Islet precursor cell (in vitro differentiated cells): ENCODE data around the gene MTCH1.

Source experiments
- DNase-seq: peaks from one replicate; pipeline ENCODE4 v3.0.0-alpha.2; 2018

The MTCH1 gene

GRCh38 chr6:36969240-36969691 lies 16.7 kb downstream of the MTCH1 start:
- DNase-seq, result no peak

- no peak for DNase-seq
Observed at GRCh38 chr6:36968266-36968977, 17.6 kb downstream of the MTCH1 start.

- no peak for DNase-seq
Observed at GRCh38 chr6:36967757-36968156, 18.2 kb downstream of the MTCH1 start.

- no peak for DNase-seq
Observed at GRCh38 chr6:36967301-36967700, 18.7 kb downstream of the MTCH1 start.

- no peak for DNase-seq
Observed at GRCh38 chr6:36964908-36965307, 21.1 kb downstream of the MTCH1 start.

- no peak for DNase-seq
Observed at GRCh38 chr6:36964349-36964748, 21.6 kb downstream of the MTCH1 start.

- peak; percentile 55 for DNase-seq
Observed at GRCh38 chr6:36963451-36964290, 22.3 kb downstream of the MTCH1 start.

- peak; percentile 70 for DNase-seq
Observed at GRCh38 chr6:36962874-36963273, 23.1 kb downstream of the MTCH1 start.

GRCh38 chr6:36961441-36962435 lies 24.3 kb downstream of the MTCH1 start:
- DNase-seq, result no peak

- DNase-seq, result no peak
Observed at GRCh38 chr6:36959555-36960250, 26.3 kb downstream of the MTCH1 start.

- DNase-seq, result no peak
Observed at GRCh38 chr6:36958775-36959554, 27.0 kb downstream of the MTCH1 start.

GRCh38 chr6:36957773-36958271 lies 28.2 kb downstream of the MTCH1 start:
- no peak for DNase-seq

- no peak for DNase-seq
Observed at GRCh38 chr6:36956446-36956820, 29.6 kb downstream of the MTCH1 start.

GRCh38 chr6:36955671-36956445 lies 30.1 kb downstream of the MTCH1 start:
- peak; percentile 55 for DNase-seq

- peak; percentile 44 for DNase-seq
Observed at GRCh38 chr6:36955136-36955535, 30.9 kb downstream of the MTCH1 start.

- peak; percentile 42 for DNase-seq
Observed at GRCh38 chr6:36954262-36954931, 31.6 kb downstream of the MTCH1 start, which contains the start of gene PI16. Gene PI16 (plus strand): TSS chr6:36954738. CDS start chr6:36954761, 23 bp downstream.

- no peak for DNase-seq
Observed at GRCh38 chr6:36953931-36954261, 32.1 kb downstream of the MTCH1 start.

GRCh38 chr6:36949636-36950035 lies 36.4 kb downstream of the MTCH1 start:
- DNase-seq, result no peak

GRCh38 chr6:36949076-36949475 lies 36.9 kb downstream of the MTCH1 start:
- DNase-seq, result peak; percentile 21
